Stimulated activated CD8-positive, alpha-beta memory T cell treated with anti-CD3 and anti-CD28 coated beads, Interleukin-12 subunit alpha, Interleukin-12 subunit beta, amount 100 ng/mL, for 24 hours (primary cell): ENCODE measurements around the gene EXOC7.

ENCODE experiments used
- DNase-seq: peaks from one replicate; pipeline ENCODE4 v3.0.0-alpha.2; 2020; ENCODE audit errors: extremely low read depth

Gene EXOC7

DNA sequence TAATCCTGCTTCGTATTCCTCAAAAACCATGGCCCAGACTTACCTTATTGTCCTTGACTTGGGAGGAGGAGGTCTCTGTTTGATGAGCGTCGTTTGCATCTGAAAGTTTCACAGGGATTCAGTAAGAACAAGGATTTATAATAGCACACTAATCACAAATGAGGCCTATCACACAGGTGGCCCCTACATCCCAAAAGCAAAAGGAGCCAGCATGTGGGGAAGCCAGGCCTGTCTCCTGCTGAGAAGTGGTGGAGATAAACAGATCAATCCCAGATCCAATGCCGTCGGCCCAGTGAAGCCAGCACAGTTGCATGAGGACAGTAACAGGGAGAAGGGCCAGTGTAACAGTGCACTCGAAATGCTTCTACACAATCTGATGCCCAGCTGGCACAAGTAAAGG lies 63.2 kb downstream of the EXOC7 start:
- no peak for DNase-seq

DNA sequence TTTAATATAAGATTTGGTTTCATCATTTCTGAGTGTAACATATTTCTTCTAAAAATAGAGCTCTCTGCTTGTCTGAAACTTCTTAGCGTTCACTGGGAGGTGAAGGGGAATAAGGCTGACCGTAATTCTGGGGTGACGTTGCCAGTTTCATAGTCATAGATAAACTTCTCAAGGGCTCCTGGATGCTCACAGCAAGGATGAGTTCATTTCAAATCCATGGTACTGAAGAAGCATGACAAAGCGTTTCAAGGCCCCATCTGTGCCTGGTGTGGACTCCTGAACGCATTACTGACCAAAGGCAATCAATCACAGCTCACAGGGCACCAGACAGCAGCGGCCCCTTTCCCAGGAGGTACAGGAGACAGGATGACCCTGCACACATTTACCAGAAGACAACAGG lies 64.5 kb downstream of the EXOC7 start:
- DNase-seq: no peak

DNA sequence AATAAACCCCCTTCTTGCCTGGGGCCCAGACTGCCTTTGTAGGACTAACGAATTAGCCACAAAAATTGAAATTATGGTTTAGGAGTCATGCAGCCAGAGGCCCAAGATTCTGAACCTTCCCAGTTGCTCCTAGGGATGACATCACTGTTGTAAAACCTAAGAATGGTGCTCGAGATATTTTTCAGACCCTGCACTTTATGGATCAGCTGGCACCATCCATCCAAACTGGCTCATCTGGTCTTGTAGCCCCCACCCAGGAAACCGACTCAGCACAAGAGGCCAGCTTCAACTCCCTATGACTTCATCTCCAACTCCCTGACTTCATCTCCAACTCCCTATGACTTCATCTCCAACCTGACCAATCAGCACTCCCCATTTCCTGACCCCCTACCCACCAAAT lies 65.5 kb downstream of the EXOC7 start:
- no peak for DNase-seq

DNA sequence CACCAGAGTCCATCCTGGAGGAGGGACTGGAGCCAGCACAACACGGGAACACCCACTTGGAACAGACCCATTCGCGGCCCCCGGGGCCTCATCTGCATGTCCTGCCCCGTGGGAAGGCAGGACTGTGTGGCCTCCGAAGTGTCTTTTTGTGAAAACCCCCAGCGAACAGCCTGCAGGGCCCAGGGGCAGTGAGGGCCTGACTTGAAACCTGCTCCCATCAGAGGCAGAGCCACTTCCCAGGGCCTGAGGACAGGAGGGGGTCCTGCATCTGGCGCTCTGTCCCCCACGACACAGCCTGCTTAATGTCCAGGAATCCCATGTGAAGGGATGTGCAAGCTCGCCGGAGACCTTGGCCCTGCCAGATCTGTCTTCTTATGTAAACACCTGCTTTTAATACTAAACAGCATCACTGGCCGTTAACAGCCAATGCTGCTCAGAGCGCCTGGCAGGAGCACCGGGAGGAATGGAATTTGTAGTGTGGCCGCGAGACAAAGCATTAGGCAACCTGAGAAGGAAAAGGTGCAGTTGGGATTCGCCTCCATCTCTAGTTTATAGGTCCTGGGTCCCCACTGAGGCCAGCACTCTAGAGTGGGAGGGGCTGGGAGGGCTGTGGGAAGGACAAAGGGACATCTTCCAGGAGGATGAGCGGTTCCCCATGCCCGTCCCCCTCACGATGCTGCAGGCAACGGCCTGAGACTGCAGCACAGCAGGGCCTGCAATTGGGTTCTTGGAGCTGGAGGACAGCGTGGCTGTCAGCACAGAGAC lies 66.9 kb downstream of the EXOC7 start:
- DNase-seq: no peak

GRCh38 chr17:76034428-76035350 lies 68.9 kb downstream of the EXOC7 start:
- DNase-seq: no peak

GRCh38 chr17:76033139-76033538 lies 70.4 kb downstream of the EXOC7 start:
- DNase-seq: no peak

DNA sequence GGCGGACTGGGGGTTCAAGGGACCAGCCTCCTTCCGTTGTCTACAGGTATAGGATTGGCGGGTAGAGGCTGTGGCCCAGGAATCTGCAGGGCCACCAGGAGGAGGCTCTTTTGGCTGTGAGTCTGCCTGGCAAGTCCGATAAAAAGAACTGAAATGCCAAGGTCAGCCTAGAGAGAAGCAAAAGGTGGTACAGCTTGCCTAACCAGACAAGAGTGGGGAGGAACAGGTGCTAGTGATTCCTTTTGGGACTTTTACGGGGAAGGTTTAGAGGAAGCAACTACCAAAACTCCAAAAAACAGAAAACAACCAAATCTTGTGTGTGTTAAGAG lies 70.8 kb downstream of the EXOC7 start:
- DNase-seq: no peak

- no peak for DNase-seq
Measured at GRCh38 chr17:76032073-76032779, 71.4 kb downstream of the EXOC7 start.
